K562 (cell line): ENCODE data around the gene EPHA1. TPM values are rescaled to one million over a fixed set of nuclear protein-coding genes. Genes with fewer than 3 reads are reported as not detected.

ENCODE experiments used
- ATAC-seq: fragments of 200-7000 bp; cut with Tn5 transposase; 3 replicates; pipeline ENCODE4 v1.9.1; 2020; ENCODE audit warnings: moderate library complexity
- BruUV-seq: library from RNA; stranded (reverse); fragments of 400-500 nt; replicated peaks from 2 replicates; lab custom pipeline; 2021; lab: Mats Ljungman, UMichigan
- CTCF ChIA-PET: fragments of 300-600 bp; formaldehyde crosslinking; extraction: SDS; loops from one replicate; lab custom pipeline; 2021; ENCODE audit warnings: low intra/inter-chr PET ratio; lab: Yijun Ruan, JAX
- POLR2A ChIA-PET: fragments of 300-600, 350-650 bp; sonication (Branson Sonifier 250); formaldehyde crosslinking; extraction: SDS; loops from one replicate; lab custom pipeline; 2021; ENCODE audit warnings: antibody characterized with exemption, inconsistent platforms; lab: Yijun Ruan, JAX
- DNase-seq, 4 experiments: peaks; one replicate each; pipeline versions ENCODE4 v3.0.0 to v3.0.0-alpha.2; 2011 to 2018; ENCODE audit warnings: low spot score in 3 of 4, mixed read lengths in 3 of 4; ENCODE audit errors: extremely low read depth in 1 of 4
- FAIRE-seq: peaks from 2 replicates; lab custom pipeline; 2011; peaks lifted over from hg19 to GRCh38; lab: Jason Lieb, UNC
- H2AFZ ChIP-seq: 2 replicates; pipeline ENCODE4 v1.6.0; 2011; ENCODE audit warnings: low read depth, low read length, control low read depth, inconsistent platforms
- H3K27ac ChIP-seq: fragments of 200-600 bp; 3 replicates; pipeline ENCODE4 v1.8.0; 2011; ENCODE audit warnings: low read depth, mild to moderate bottlenecking, control low read depth, inconsistent platforms, low read length, moderate library complexity, mixed read lengths; ENCODE audit errors: extremely low read depth
- H3K27me3 ChIP-seq, 2 experiments: fragments of 300-600 bp in 1 of 2; 2 replicates in 1 of 2; 3 replicates in 1 of 2; pipeline versions ENCODE4 v1.6.0 to v1.8.0; 2011; ENCODE audit warnings: inconsistent platforms in 2 of 2, low read length in 2 of 2, mild to moderate bottlenecking in 1 of 2, mixed read lengths in 1 of 2, moderate library complexity in 1 of 2; ENCODE audit not compliant: control insufficient read depth in 2 of 2, insufficient read depth in 2 of 2
- H3K36me3 ChIP-seq: fragments of 300-600 bp; 3 replicates; pipeline ENCODE4 v1.8.0; 2011; ENCODE audit warnings: mild to moderate bottlenecking, low read length, inconsistent platforms; ENCODE audit not compliant: control insufficient read depth, insufficient read depth
- H3K4me1 ChIP-seq, 2 experiments: fragments of 200-600 bp in 1 of 2; replicated peaks in 1 of 2; 2 replicates in 1 of 2; 3 replicates in 1 of 2; pipeline versions ENCODE4 v1.5.1 to v1.8.0; 2011; ENCODE audit warnings: inconsistent platforms in 2 of 2, low read length in 2 of 2, mild to moderate bottlenecking in 1 of 2, mixed read lengths in 1 of 2, moderate library complexity in 1 of 2; ENCODE audit not compliant: control insufficient read depth in 2 of 2, insufficient read depth in 2 of 2
- H3K4me2 ChIP-seq: 2 replicates; pipeline ENCODE4 v1.6.1; 2011; ENCODE audit warnings: low read length, control low read depth, inconsistent platforms, mixed read lengths; ENCODE audit not compliant: insufficient read depth
- H3K4me3 ChIP-seq: fragments of 200-600 bp; sonication (generic), shearing (Covaris generic); 2 replicates; pipeline ENCODE4 v1.5.1; 2016; ENCODE audit warnings: control low read depth, inconsistent platforms
- H3K79me2 ChIP-seq: fragments of 200-600 bp; 3 replicates; pipeline ENCODE4 v1.8.0; 2011; ENCODE audit warnings: low read length, inconsistent platforms; ENCODE audit not compliant: control insufficient read depth, insufficient read depth
- H3K9ac ChIP-seq, 2 experiments: 2 replicates each; pipeline versions ENCODE4 v1.6.0 to v1.6.1; 2011; ENCODE audit warnings: low read depth in 2 of 2, low read length in 2 of 2, control low read depth in 1 of 2, inconsistent platforms in 1 of 2, mild to moderate bottlenecking in 1 of 2, mixed read lengths in 1 of 2; ENCODE audit not compliant: insufficient read depth in 1 of 2
- H3K9me1 ChIP-seq: one replicate; pipeline ENCODE4 v1.6.0; 2011; ENCODE audit warnings: inconsistent platforms, mild to moderate bottlenecking, low read length, moderate library complexity; ENCODE audit not compliant: control insufficient read depth, insufficient read depth
- H3K9me3 ChIP-seq: replicated peaks from 2 replicates; pipeline ENCODE4 v1.5.1; 2011; ENCODE audit warnings: low read depth, low read length, inconsistent platforms; ENCODE audit not compliant: control insufficient read depth, insufficient read depth
- H4K20me1 ChIP-seq: replicated peaks from 2 replicates; pipeline ENCODE4 v1.6.1; 2011; ENCODE audit warnings: low read length, inconsistent platforms, mixed read lengths; ENCODE audit not compliant: control insufficient read depth, insufficient read depth
- ETV5 ChIP-seq: sonication (generic); formaldehyde crosslinking; IDR thresholded peaks from 2 replicates; pipeline ENCODE4 v1.4.0; 2020; ENCODE audit warnings: low read depth, mild to moderate bottlenecking, missing genetic modification reagents
- HLTF ChIP-seq: fragments of 450-650 bp; IDR thresholded peaks from 2 replicates; pipeline ENCODE4 v1.6.1; 2016
- ILF3 ChIP-seq: fragments of 450-650 bp; IDR thresholded peaks from 2 replicates; pipeline ENCODE4 v1.6.1; 2018; ENCODE audit warnings: antibody characterized with exemption, mild to moderate bottlenecking, moderate library complexity, borderline replicate concordance
- OTX1 ChIP-seq: fragments of 450-650 bp; formaldehyde crosslinking; IDR thresholded peaks from 2 replicates; pipeline ENCODE4 v1.4.0; 2022; ENCODE audit warnings: mild to moderate bottlenecking
- POLR2B ChIP-seq: fragments of 450-650 bp; IDR thresholded peaks from 2 replicates; pipeline ENCODE4 v1.6.1; 2018; ENCODE audit warnings: low read depth; ENCODE audit not compliant: partially characterized antibody
- POLR3A ChIP-seq: IDR thresholded peaks from 2 replicates; pipeline ENCODE4 v1.6.1; 2011; ENCODE audit warnings: borderline replicate concordance, mild to moderate bottlenecking, moderate library complexity; ENCODE audit not compliant: insufficient read length, insufficient read depth; ENCODE audit errors: extremely low read depth
- PTRF ChIP-seq: fragments of 450-650 bp; IDR thresholded peaks from 2 replicates; pipeline ENCODE4 v1.6.1; 2016; ENCODE audit warnings: mild to moderate bottlenecking, missing genetic modification characterization, missing compliant biosample characterization
- RBM17 ChIP-seq: fragments of 200-400 bp; formaldehyde crosslinking; IDR thresholded peaks from 2 replicates; pipeline ENCODE4 v1.6.1; 2017; ENCODE audit warnings: low read depth, mild to moderate bottlenecking, low read length, borderline replicate concordance
- SMAD1 ChIP-seq: fragments of 150-350 bp; IDR thresholded peaks from 2 replicates; pipeline ENCODE4 v1.6.1; 2014; ENCODE audit warnings: low read length, low read depth; ENCODE audit not compliant: partially characterized antibody
- ZNF143 ChIP-seq: sonication (generic); formaldehyde crosslinking; IDR thresholded peaks from 2 replicates; pipeline ENCODE4 v1.9.0; 2022; ENCODE audit warnings: mild to moderate bottlenecking, missing genetic modification reagents
- WGBS: fragments of 100-300 bp; shearing (Covaris generic); methylation state at CpG from one replicate; pipeline ENCODE4 v1.1.6; 2016; ENCODE audit warnings: low coverage, mixed read lengths; ENCODE audit not compliant: insufficient coverage; ENCODE audit errors: missing lambda C conversion rate; 5-methylcytosine and 5-hydroxymethylcytosine counted together
- in situ Hi-C: fragments of 300-500 bp; cut with MboI; formaldehyde crosslinking; loops from 4 replicates; pipeline ENCODE4 v1.15.0; 2018; ENCODE audit warnings: inconsistent platforms, mixed read lengths
- intact Hi-C: fragments of 100-400 bp; cut with micrococcal nuclease; formaldehyde crosslinking; loops from 2 replicates; pipeline ENCODE4 v1.14.2; 2022
- polyA plus RNA-seq, 8 experiments: library from polyadenylated mRNA; depleted of rRNA in 4 of 8; stranded (reverse) in 5 of 8; unstranded in 3 of 8; fragments of >200 nt; fragmentation: Nextera tagmentation in 2 of 8; fragmentation: Illumina TruSeq in 1 of 8; extraction: Ambion mirVana in 2 of 8; extraction: Trizol in 1 of 8; gene quantifications; 2 replicates each; pipeline versions ENCODE4 v1.2.1 to v1.2.3, GENCODE V29; 2011 to 2014; ENCODE audit warnings: inconsistent platforms in 1 of 8, missing spikeins in 1 of 8
- total RNA-seq, 7 experiments: library from RNA; depleted of rRNA in 6 of 7; stranded (reverse); fragments of >200 nt in 6 of 7; fragmentation: Illumina TruSeq in 2 of 7; extraction: Trizol in 2 of 7; gene quantifications; 2 replicates each; pipeline versions ENCODE4 v1.2.1 to v1.2.3, GENCODE V29; 2011 to 2021; ENCODE audit warnings: low replicate concordance in 1 of 7
- TF ChIP-seq, protein P1 (sequence below): sonication (generic); formaldehyde crosslinking; IDR thresholded peaks from 2 replicates; pipeline ENCODE4 v1.8.0; 2022; ENCODE audit warnings: mild to moderate bottlenecking, missing genetic modification reagents
- TF ChIP-seq, protein P2 (sequence below): fragments of 450-650 bp; IDR thresholded peaks from one replicate; pipeline ENCODE4 v1.6.1; 2018; ENCODE audit warnings: mild to moderate bottlenecking, moderate library complexity; ENCODE audit not compliant: partially characterized antibody
- TF ChIP-seq, protein P3 (sequence below): fragments of 450-650 bp; formaldehyde crosslinking; IDR thresholded peaks from 2 replicates; pipeline ENCODE4 v1.4.0; 2022; ENCODE audit warnings: missing genetic modification characterization
- TF ChIP-seq, protein P4 (sequence below): sonication (generic); formaldehyde crosslinking; IDR thresholded peaks from 2 replicates; pipeline ENCODE4 v1.8.0; 2023; ENCODE audit warnings: mild to moderate bottlenecking, missing genetic modification reagents
- TF ChIP-seq, protein P5 (sequence below), 2 experiments: fragments of 450-650 bp; conservative IDR thresholded peaks; 2 replicates each; pipeline ENCODE4 v1.6.1; 2017; ENCODE audit warnings: mild to moderate bottlenecking in 2 of 2, moderate library complexity in 2 of 2

Gene EPHA1
- total and polyA plus RNA-seq, 9 of the 15 experiments (the other 6 are each of a cell fraction or from before 2014, with no cell fraction given): 0.22 to 0.57 (median 0.32) TPM; not detected in 6

DNA sequence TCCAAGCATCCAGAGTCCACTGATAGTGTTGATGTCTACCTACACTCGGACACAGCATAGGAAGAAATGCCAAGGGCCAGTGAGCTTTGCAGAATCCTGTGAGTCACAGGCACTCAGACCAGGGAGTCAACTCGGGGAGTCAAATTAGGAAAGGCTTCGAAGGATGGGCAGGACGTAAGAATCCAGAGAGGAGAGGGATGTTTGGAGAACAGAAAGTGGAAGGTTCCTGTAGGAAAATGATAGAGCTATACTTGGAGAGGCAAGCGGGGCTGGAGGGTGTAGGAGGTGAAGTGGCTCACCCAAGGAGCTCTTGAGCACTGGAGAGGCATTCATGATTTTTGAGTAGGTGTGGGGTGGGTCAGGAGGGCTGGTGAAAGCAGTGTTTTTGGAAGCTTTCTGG lies 24.5 kb downstream of the EPHA1 start:
- H3K9me1 ChIP-seq: peaks cover 17% of the 10 kb centered on the region
- peaks cover 13% of the 10 kb centered on the region for H4K20me1 ChIP-seq
- BruUV-seq: no TSS peak
- peaks cover 21 to 50% of the 10 kb centered on the region in 2 experiments; a peak in 4 of 5 replicates for H3K4me1 ChIP-seq
- ChIA-PET CTCF (no interaction called here), POLR2A (interaction anchor here (0.7 to 2.4 kb wide), 9 partner anchors 9 to 180 kb away, joined by 3 to 46 read pairs (median 5); no protein-coding TSS in a partner anchor)
- peaks cover 58% of the 10 kb centered on the region; the same call in 2 of the 3 replicates for H3K36me3 ChIP-seq
- ATAC-seq (no peak), DNase-seq (no peak), FAIRE-seq (no peak)
- H3K9ac ChIP-seq: no peak overlapping the region
- H3K4me2 ChIP-seq: no peak overlapping the region
- H3K27me3 ChIP-seq: no peaks in the 10 kb centered on the region
- H3K79me2 ChIP-seq: peaks cover 12% of the 10 kb centered on the region
- intact Hi-C loops (loop anchor here (5.0 kb wide), 1 partner anchor 37 kb away; no protein-coding TSS in a partner anchor), in situ Hi-C loops (no loop called here)
- 72% methylated on average over 5 of the region's 5 CpGs for WGBS
- no peak overlapping the region for H3K4me3 ChIP-seq
- no peak overlapping the region for H3K27ac ChIP-seq
- no peak overlapping the region for H2AFZ ChIP-seq
- H3K9me3 ChIP-seq: no peaks in the 10 kb centered on the region
- no peak for TF ChIP-seq ETV5 (CRISPR knock-in tag)
- no peak for TF ChIP-seq POLR3A
- no peak for TF ChIP-seq ILF3
- no peak for TF ChIP-seq RBM17
- TF ChIP-seq ZNF143: 0 out of 2 replicates have a peak, but pooled peaks have one; percentile 38
- TF ChIP-seq SMAD1: no peak
- TF ChIP-seq, protein P1, sequence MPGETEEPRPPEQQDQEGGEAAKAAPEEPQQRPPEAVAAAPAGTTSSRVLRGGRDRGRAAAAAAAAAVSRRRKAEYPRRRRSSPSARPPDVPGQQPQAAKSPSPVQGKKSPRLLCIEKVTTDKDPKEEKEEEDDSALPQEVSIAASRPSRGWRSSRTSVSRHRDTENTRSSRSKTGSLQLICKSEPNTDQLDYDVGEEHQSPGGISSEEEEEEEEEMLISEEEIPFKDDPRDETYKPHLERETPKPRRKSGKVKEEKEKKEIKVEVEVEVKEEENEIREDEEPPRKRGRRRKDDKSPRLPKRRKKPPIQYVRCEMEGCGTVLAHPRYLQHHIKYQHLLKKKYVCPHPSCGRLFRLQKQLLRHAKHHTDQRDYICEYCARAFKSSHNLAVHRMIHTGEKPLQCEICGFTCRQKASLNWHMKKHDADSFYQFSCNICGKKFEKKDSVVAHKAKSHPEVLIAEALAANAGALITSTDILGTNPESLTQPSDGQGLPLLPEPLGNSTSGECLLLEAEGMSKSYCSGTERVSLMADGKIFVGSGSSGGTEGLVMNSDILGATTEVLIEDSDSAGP (CRISPR knock-in tag): no peak
- TF ChIP-seq, protein P2, sequence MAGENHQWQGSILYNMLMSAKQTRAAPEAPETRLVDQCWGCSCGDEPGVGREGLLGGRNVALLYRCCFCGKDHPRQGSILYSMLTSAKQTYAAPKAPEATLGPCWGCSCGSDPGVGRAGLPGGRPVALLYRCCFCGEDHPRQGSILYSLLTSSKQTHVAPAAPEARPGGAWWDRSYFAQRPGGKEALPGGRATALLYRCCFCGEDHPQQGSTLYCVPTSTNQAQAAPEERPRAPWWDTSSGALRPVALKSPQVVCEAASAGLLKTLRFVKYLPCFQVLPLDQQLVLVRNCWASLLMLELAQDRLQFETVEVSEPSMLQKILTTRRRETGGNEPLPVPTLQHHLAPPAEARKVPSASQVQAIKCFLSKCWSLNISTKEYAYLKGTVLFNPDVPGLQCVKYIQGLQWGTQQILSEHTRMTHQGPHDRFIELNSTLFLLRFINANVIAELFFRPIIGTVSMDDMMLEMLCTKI: no peak
- TF ChIP-seq OTX1: 0 out of 2 replicates have a peak, but pooled peaks have one; percentile 8
- TF ChIP-seq POLR2B: peak; percentile 39
- no peak for TF ChIP-seq HLTF
- no peak for TF ChIP-seq PTRF (tag)
- TF ChIP-seq, protein P3, sequence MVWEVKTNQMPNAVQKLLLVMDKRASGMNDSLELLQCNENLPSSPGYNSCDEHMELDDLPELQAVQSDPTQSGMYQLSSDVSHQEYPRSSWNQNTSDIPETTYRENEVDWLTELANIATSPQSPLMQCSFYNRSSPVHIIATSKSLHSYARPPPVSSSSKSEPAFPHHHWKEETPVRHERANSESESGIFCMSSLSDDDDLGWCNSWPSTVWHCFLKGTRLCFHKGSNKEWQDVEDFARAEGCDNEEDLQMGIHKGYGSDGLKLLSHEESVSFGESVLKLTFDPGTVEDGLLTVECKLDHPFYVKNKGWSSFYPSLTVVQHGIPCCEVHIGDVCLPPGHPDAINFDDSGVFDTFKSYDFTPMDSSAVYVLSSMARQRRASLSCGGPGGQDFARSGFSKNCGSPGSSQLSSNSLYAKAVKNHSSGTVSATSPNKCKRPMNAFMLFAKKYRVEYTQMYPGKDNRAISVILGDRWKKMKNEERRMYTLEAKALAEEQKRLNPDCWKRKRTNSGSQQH (CRISPR knock-in tag): peak; percentile 65; the same call in 1 of the 2 replicates
- TF ChIP-seq, protein P4, sequence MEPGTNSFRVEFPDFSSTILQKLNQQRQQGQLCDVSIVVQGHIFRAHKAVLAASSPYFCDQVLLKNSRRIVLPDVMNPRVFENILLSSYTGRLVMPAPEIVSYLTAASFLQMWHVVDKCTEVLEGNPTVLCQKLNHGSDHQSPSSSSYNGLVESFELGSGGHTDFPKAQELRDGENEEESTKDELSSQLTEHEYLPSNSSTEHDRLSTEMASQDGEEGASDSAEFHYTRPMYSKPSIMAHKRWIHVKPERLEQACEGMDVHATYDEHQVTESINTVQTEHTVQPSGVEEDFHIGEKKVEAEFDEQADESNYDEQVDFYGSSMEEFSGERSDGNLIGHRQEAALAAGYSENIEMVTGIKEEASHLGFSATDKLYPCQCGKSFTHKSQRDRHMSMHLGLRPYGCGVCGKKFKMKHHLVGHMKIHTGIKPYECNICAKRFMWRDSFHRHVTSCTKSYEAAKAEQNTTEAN (CRISPR knock-in tag): no peak
- TF ChIP-seq, protein P5, sequence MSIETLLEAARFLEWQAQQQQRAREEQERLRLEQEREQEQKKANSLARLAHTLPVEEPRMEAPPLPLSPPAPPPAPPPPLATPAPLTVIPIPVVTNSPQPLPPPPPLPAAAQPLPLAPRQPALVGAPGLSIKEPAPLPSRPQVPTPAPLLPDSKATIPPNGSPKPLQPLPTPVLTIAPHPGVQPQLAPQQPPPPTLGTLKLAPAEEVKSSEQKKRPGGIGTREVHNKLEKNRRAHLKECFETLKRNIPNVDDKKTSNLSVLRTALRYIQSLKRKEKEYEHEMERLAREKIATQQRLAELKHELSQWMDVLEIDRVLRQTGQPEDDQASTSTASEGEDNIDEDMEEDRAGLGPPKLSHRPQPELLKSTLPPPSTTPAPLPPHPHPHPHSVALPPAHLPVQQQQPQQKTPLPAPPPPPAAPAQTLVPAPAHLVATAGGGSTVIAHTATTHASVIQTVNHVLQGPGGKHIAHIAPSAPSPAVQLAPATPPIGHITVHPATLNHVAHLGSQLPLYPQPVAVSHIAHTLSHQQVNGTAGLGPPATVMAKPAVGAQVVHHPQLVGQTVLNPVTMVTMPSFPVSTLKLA (conservative IDR thresholded peaks at IDR 0.05): no peak
